Right renal cortex interstitium (tissue), 3 donors: ENCODE measurements around the gene ACE2. TPM values are rescaled to one million over a fixed set of nuclear protein-coding genes. Genes with fewer than 3 reads are reported as not detected.

Experiments
- DNase-seq, 3 donors: peaks; one replicate each; pipeline ENCODE4 v3.0.0-alpha.2; 2013; ENCODE audit warnings: low read depth in 3 of 3, low spot score in 2 of 3
- polyA plus RNA-seq, 3 donors: library from polyadenylated mRNA; unstranded; fragments of 120-200 nt; gene quantifications; one replicate each; pipeline ENCODE4 v1.2.1, GENCODE V29; 2013; ENCODE audit not compliant: insufficient read length in 3 of 3

The ACE2 gene
- polyA plus RNA-seq, 3 donors = 44.8 to 65.3 (median 65.2) TPM

DNA sequence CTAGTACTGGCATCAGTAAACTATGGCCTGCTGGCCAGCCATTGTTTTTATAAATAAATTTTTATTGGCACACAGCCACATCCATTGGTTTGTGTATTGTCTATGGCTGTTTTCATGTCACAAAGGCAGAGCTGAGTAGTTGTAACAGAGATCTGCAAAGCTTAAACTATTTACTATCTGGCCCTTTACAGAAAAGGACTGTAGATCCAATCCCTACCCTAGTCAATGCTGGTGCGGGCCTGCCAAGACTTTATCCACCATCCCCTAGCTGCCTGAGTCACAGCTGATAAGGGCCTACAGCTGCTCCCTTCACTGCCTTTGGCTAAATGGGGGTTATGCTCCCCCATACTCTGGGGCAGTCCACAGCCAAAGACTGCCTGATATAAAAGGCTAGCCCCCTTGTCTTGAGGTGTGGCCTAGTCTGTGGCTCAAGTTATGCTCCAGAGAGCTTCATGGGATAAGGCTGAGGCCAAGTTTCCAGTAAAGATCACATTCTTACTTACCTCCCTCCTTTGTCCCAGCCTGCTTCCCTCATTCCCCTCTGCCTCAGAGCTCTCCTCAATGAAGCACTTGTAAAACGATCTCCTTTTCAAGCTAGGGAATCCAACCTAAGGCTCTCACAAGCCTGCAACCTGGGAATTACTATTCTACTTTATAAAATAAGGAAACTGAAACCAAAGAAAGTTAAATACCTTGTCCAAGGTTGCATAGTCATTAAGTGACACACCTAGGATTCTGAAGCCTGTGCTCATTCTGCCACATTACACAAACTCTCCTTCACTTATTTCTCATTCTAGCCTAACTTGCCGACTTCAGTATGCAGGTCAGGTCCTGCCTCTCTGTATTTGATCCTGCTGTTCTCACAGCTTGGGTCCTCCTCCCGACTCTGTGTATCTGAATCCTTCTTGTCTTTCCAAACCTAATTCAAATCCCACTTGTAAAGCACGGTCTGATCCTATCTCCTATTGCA lies 20.7 kb downstream of the ACE2 start:
- no peak for DNase-seq

DNA sequence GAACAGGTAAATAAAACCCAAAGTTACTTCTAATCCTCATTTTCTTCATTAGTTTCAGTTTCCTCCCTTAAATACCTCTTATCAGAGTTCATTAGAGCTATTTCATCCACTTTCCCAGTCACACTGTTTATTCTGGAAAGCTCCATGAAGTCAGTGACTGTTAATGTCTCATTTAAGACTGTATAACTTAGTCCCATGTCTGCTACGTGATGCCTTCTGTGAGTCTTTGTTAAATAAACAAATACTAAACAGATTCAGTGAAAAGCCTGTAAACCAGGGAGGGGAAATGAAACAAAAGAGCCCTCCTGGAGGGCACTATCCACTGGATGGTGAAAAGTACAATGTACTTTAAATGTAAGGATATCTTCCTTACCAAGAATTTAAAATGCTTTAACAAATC lies 24.7 kb downstream of the ACE2 start:
- DNase-seq = no peak

DNA sequence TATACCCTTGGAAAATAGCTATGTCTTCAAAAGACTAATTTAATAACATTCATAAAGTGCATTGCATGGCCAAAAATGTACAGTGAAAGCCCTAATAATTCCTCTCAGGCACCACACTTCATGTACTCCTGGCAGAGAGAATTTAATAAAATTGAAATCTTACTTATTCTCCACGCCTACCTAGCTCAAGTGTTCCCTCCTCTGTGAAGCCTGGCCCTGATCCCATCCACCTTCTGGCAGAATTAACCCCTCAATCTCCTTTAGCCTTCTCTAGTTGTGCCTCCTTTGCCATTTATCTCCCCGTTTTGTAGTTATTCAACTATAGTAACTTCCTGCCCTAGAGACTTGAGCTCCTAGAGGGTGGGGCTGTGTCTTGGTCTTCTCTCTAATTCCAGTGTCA lies 26.7 kb downstream of the ACE2 start:
- DNase-seq = no peak

DNA sequence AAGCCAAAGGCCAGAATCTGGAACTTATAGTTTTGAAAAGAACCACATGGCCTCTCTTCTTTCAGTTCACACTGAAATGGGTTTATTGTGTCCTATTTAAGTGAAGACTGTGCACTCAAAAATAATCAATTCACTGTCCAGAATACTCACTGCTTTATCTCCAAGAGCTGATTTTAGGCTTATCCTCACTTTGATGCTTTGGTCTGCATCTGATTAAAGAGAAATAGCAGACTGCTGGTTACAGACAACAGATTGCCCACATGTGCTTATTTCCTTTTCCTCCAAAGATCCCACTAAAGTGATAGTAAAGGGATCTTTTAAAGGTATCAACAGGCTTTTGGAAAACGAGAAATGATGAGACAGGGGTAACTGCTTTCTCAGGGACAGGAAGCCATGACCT lies 30.6 kb downstream of the ACE2 start:
- no peak for DNase-seq

DNA sequence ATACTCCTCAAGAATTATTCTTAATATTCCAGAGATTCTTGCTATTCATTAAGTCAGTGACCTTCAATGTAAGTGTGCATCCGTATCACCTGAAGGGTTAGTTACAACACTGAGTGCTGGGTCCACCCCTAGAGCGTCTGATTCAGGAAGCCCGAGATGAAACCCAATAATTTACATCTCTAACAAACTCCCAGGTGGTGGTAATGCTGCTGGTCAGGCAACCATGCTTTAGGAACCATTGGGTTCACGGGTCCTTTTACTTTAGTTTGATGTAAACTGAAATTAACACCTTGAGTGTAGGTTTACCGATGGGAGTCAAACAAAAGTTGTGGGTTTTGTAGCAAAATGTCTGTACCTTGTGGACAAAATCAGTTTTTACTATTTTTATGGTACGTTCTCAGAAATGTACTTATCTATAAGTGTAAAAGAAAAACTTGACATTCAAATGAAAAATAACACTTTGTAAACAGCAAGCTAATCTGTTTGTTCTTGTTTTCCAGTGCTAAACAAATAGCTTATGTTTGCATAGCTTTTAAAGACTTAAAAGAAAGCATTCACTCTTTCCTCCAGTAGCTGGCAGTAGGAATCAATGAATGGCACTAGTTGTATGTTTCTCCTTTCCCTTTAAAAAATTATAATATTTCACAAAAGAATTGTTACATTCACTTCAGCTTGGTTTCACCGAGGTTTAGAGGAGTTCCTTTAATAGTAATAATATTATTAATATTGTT lies 32.7 kb downstream of the ACE2 start:
- no peak for DNase-seq

DNA sequence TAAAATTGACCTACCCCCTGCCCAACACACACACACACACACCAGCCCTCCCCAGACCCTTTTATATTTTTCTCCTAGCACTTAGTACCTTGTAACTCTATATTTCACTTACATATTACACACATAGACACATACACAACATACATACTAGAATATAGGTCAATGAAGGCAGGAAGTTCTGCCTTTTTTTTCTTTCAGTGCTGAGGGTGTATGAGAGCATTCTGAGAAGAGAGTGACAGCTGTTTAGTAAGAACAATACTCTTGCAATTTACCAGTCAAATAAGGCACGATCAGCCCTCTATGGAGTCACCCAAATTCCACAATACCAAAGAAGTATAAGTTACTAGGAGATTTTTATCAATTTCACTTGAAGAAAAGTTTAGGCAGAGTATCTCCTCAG lies 33.5 kb downstream of the ACE2 start:
- DNase-seq = no peak

DNA sequence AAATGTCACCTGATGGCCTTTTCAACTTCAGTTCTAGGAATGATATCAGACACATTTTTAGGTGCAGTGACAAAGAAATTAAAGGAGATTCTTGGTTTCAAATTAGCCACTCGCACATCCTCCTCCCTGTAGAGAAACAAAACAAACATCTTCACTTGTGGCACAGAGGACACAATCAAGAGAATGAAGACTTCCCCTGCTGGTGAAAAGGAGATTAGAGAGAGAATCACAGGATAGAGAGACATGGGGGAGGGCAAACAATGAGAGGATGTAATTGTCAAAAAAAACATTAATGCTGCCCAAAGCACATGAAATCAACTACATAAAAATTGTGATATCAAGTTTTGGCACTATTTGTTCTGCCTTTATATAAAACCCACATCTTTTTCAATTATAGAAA lies 34.5 kb downstream of the ACE2 start:
- no peak for DNase-seq

DNA sequence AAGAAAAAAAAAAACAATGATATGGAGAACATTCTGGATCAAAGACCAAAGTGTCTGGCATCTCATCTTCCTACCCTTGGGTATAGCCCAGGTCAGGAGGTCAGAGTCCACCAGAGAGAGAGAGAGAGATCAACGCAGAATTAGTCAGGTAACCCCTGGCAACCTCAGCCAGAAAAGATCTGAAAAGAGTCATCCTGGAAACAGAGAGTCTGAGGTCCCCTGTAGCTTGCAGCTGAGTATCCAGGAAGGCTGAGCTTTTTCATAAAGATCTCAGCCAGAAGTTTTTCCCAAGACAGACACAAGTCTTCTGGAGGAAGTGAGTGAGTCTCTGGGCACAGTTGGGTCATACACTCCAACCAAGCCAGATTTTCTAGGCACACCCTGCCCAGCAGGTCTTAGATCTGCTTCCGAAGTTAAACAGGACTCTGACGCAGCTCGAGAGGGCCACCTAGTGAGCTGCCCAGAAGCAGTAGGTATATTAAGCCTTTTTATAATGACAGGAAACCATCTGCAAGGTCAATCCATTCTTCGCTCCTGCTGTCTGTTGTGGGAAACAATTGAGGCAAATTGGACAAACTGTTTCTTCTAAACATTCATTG lies 35.7 kb downstream of the ACE2 start:
- peak in 1 of 3 donors; percentile 10 for DNase-seq

DNA sequence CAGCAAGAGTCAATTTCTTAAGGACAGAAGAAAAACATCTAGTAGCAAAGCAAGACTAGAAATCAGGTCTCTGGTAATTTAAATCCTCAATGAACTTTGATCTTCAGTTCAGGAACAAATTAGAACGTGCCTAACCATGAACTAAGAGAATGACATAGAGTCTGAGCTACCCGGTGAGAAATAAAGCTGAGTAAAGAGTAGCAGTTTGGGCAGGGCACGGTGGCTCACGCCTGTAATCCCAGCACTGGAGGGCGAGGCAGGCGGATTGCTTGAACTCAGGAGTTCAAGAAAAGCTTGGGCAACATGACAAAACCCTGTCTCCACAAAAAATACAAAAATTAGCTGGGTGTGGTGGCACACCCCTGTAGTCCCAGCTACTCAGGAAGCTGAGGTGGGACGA lies 37.7 kb downstream of the ACE2 start:
- DNase-seq = no peak

DNA sequence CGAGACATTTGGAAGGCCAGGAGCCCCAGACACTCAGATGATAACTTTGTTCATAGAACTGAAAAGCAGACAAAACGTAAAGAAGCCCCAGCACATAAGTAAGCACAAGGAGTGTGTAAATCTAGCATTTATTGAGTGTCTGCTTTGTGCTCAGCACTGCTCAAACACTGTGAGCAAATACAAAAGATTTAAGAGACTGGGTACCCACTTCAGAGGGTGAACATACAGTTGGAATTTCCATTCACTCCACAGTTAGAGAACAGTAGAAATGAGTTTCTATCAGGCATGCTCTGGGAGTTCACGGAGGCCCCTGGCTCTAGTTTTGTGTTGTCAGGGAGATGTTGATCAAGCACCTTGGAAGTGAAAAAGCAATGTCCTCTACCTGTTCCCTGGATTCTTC lies 39.8 kb downstream of the ACE2 start:
- no peak for DNase-seq

DNA sequence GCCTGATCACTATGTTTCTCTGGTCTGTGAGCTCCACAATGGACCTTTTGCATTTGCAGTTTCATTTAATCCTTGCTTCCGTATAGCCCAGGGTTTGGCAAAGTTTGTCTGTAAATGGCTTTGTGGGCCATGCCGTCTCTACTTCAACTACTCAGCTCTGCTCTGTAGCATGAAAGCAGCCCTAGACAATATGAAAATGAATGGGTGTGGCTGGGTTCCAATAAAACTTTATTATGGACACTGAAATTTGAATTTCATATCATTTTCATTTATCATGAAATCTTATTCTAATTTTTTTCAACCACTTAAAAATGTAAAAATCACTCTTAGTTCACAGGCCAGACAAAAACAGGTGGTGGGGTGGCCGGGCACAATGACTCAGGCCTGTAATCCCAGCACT lies 41.5 kb downstream of the ACE2 start:
- DNase-seq = no peak

DNA sequence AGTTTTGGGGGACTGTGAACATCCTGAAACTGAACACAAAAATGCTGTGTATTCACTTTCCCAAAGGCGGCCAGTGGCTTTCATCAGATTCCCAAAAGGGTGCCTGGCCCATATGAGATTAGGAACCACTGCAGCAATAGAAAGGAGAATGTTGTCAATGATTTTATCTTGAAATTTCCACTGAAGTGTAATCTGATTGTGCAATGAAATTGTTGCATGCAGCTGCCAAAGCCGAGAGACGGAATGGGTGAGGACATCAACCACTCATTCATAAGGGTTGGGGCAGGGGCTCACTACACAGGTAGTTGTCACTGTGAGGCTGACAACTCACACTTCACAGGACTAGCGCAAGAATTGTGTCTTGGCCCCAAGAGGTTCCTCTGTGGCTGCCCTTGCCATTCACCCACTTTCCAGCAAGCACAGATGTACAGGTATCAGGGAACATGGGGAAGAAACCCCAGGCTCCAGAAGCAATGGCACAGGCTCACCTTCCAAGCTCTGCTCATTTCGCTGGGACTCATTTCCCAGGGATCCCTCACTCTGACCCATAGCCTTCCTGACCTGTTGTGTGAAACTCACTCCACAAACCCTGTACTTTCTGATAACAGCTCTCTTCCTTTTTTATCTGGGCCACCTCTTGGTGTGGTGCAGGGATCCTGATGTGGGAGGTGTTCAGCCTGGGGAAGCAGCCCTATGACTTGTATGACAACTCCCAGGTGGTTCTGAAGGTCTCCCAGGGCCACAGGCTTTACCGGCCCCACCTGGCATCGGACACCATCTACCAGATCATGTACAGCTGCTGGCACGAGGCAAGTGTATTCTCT lies 51.4 kb downstream of the ACE2 start:
- no peak for DNase-seq

DNA sequence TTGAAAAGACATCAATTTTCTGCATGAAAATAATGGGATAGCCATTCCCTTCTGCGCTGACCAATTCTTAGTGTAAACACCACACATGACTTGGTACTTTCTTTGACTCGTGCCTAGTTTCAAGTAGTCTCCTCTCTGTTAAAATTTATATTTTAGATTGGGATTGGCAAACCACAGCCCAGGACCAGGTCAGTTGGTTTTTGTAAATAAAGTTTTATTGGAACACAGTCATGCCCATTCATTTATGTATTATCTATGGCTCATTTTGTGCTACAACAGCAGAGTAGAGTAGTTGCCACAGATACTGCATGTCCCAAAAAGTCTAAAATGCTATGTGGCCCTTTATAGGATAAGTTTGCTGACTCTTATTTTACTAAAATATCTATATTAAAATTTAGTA lies 53.4 kb downstream of the ACE2 start:
- no peak for DNase-seq

DNA sequence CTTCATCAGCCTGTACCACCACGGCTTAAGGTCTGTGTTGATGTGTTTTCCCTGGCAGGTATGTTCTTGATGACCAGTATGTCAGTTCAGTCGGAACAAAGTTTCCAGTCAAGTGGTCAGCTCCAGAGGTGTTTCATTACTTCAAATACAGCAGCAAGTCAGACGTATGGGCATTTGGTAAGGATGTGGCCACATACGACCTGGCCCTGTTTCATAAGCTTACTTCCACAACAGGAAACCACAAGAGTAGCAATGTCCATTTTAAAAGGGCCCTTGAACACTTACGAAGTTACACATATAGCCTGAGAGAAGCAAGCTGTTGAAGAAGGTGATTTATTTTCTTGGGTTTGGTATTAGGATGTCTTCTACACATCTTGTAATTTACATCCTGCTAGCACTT lies 54.0 kb downstream of the ACE2 start:
- DNase-seq = no peak

DNA sequence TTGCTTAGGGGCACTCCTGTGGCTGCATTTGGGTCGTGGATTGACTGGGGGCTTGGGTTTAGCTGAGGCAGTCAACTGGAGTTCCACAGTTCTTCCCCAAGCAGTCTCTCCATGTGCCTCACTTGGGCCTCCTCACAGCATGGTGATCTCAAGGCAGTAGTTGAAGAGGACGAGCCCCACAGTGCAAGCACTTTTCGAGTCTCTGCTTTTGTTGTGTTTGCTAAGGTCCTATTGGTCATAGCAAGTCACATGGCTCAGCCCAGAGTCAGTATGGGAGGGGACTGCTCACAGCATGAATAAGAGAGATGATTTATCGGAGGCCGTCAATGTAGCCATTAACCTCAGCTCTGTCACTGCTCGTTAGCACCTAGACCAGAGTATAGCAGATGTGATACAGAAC lies 70.4 kb downstream of the ACE2 start:
- DNase-seq = no peak

DNA sequence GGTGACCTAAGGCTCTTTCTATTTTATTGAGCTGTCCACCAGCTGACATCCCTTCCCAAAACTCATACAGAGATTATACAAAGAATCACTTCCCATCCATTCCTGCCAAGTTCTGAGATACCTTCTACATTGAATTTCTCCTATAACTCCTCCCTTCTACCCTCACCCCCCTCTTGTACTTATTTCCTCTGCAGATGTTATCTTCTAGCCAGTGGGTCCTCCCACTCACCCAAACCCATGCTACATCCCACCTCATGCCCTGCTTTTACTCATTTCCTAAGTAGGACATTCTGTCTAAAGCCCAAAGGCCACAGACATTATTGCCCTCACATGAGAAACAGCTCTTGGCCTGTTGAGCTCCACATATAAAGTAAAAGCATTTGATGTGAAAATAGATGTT lies 71.6 kb downstream of the ACE2 start:
- DNase-seq = no peak

DNA sequence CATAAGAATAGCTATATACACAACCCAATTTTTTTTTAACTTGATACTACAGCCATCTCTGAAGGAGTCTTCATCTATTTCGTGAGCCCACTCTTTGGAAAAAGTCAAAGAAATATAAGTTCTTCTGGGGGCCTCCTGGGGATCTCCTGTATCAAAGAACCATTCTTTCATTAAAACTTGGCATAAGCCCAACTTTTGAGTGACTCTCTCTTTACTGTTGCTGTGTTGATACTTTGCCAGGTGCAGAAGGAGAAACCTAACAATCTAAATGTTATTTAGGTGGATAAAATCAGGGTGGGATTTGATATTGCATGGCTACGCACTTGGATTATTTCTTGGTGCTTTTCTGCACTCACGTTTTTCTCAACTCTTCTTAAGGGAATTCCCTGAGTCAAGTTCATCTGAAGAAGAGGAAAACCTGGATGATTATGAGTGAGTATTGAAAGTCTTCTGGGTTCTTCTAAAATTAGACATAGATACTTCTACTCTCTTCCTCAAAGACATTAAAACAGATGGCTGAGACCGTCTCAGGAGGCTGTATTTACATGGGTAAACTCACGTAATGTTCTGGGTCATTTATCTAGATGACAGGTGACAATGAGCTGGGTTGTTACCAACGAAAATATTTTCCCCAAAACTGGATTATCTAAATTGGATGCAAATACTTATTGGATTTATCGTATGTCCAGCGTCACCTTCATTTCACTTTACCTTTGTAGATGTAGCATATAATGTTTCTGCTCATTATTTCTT lies 74.9 kb downstream of the ACE2 start:
- no peak for DNase-seq

DNA sequence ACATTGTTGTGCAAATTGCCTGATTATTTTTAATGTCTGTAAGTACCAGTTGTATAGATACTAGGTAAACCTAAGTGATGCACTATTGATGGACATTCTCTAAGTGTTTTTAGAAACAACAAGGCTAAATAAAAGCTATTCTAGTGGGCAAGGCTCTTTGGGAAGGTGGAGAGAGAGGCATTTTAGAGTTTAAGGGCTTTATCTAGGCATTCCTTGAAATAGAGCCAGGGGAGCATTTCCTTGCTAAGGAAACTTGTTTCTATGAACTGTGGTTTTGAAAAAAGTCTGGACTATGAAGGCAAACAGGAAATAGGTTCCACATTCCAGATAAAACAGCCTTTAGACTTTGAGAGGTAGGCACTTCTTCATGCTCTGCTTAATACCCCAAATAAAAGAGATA lies 76.3 kb downstream of the ACE2 start:
- no peak for DNase-seq

DNA sequence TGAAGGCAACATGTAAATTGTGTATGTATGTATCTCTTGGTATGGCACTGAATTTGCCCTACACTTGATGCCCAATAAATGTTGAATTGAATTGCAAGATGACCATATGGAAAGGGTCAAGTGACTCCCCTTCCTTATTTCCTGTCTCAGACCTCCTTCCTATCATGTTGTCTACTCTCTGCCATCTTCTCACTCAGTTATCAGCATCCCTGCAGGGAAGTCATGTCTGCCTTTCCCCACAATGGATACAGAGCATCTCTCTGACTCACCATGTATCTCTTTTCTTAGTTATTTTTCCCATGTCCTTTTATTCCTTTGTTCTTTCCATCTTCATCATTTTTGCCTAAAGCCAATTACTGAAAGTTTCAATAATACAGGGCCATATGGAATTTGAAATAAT lies 77.7 kb downstream of the ACE2 start:
- no peak for DNase-seq

DNA sequence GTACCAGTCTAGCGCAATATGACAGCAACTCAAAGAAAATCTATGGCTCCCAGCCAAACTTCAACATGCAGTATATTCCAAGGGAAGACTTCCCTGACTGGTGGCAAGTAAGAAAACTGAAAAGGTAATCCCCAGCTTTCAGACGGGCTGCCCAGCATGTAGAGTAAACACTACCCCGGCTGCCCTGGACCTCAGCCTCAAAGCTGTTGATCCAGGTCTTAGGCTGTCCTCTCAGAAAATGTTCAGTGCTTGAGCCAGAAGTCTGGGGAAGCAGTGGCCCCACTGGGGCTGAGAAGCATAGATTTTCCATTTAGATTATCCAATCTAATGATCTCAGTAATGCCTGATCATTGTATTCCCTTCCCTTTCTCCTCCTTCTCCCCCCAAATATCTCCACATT lies 78.3 kb downstream of the ACE2 start:
- no peak for DNase-seq
